Neuron (in vitro differentiated cells): Measurements from ENCODE around the gene WNT11.
"Not testable (repeated sequence)": the region's sequence is repeated elsewhere in the genome, so short reads cannot be mapped to it uniquely, and the experiment has no call there.

ENCODE experiments used
- H2AFZ ChIP-seq: one replicate; pipeline ENCODE4 v1.6.1; 2013; ENCODE audit warnings: low read depth, mild to moderate bottlenecking, inconsistent platforms, low read length, moderate library complexity
- H3K27me3 ChIP-seq: one replicate; pipeline ENCODE4 v1.6.1; 2013; ENCODE audit warnings: low read length; ENCODE audit not compliant: insufficient read depth
- H3K36me3 ChIP-seq: one replicate; pipeline ENCODE4 v1.6.1; 2013; ENCODE audit warnings: low read length; ENCODE audit not compliant: insufficient read depth
- H3K4me1 ChIP-seq: one replicate; pipeline ENCODE4 v1.6.1; 2013; ENCODE audit warnings: low read length; ENCODE audit not compliant: insufficient read depth
- H3K4me3 ChIP-seq: 2 replicates; pipeline ENCODE4 v1.5.1; 2013; ENCODE audit warnings: mild to moderate bottlenecking, low read length, moderate library complexity
- H3K9me3 ChIP-seq: one replicate; pipeline ENCODE4 v1.6.1; 2013; ENCODE audit warnings: low read length

Gene WNT11

DNA sequence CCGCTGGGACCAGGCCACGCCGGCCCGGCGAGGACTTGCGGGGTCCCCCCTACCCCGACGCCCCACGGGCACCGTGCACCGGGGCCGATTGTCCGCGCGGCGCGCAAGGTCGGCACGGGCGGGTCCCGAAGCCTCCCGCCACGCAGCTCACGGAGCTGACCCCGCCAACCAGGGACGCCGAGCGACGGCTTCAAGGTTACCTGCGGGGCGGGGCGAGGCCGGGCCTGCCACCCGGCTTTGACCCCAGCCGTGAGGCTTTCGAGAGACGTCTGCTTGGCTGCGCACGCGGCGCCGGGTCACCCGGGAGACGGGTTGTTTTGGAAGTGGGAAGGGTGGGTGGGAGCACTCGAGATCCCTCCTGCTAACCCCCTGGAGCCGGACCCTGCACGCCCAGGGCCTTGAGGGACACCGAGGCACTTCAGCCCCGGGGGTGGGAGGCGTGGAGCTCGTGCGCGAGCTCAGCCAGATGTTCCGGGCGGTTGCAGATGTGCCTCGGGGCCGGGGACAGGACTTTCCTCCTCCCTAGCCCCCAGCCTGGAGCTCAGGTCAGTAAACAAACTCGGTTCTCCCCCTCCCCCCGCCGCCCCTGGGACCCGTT, 3.2 kb upstream of the WNT11 start:
- Histone ChIP-seq H3K9me3 (peaks cover 2% of the 10 kb centered on the region), H3K36me3 (no peaks in the 10 kb centered on the region), H3K27me3 (peaks cover 68% of the 10 kb centered on the region), H3K4me3 (peak overlapping the region; percentile 46), H2AFZ (peak overlapping the region; percentile 82), H3K4me1 (peaks cover 44% of the 10 kb centered on the region)

DNA sequence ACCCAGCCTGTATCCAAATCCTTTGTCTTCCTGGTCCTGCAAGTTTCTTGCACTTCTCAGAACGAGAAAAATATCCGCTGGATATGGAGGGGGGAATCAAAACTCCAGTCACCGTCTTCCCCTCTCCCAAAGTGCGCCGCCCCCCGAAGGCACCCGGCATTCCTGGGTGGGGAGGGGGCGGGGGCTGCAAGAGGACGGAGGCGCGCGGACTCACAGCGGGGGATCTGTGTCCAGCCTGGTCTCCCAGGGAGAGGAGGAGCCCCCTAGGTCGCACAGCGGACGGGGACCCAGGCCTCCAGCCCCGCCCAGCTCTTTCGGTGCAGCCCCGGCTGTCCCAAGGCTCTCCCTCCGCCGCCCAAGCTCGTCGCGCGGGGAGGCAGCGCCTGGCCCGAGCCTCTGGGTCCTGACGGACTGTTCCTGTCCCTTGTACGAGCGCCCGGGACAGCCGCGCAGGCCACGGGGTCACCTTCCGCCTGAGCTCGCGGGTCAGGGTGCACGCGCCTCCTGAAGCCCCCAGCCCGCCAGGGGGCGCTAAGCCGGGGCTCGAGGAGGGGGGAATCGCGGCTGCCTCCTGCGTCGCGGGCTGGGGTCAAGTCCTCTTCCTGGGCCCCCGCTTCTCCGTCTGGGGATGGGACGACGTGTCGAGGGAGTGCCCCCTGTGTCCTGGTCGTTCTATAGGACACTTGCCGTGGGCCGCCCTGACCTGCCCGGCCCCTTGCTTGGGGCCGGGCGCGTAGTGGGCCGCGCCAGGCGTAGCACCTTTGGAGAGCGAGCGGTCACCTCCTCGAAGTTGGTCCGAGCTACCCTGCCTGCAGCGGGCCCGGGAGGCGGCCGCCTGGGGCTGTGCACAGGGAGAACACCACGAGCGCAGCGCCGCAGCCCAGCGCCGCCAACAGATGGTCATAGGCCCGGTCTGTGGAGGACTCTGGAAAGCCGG, 2.4 kb upstream of the WNT11 start:
- H3K4me1 ChIP-seq, result peaks cover 44% of the 10 kb centered on the region
- peak overlapping the region; percentile 82 for H2AFZ ChIP-seq
- H3K27me3 ChIP-seq, result peaks cover 75% of the 10 kb centered on the region
- peak overlapping the region; percentile 46 for H3K4me3 ChIP-seq
- H3K9me3 ChIP-seq, result peaks cover 2% of the 10 kb centered on the region
- no peaks in the 10 kb centered on the region for H3K36me3 ChIP-seq

DNA sequence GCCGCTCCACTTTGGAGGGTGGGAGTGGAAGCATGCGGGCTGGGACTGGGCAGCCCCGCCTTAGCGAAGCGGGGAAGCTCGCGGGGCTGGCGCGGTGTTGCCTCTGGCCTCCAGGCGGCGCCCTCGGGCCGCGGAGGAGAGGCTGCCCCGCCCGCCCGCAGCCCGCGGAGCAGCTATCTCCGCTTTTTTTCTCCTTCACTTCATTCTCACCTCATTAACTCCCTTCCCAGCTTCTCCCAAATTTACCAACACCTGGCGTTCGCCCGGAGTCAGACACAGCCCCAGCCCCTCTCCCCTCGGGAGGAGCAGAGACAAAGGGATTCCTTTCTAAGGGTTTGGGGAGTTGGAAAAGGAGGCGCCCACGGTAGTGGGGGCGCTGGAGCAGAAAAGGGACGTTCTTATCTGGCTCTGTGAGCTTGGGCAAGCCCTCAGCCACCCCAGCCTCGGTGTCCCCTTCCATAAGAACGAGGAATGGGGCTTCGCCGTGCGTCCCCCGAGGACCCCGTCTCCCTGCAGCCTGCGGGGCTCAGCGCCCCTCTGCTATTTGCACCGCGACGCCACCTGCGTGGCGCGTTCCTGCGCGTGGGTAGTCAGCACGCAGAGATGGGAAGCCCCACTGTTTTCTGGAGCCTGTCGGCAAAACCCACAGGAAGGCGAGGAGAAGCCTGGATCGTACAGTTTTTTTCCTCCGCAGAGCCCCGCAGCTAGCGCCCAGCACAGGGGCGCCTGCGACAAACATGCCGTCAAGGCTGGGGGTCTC, 1.5 kb upstream of the WNT11 start:
- Histone ChIP-seq H2AFZ (peak overlapping the region; percentile 82), H3K27me3 (peaks cover 74% of the 10 kb centered on the region), H3K4me1 (peaks cover 44% of the 10 kb centered on the region), H3K36me3 (no peaks in the 10 kb centered on the region), H3K9me3 (peaks cover 2% of the 10 kb centered on the region), H3K4me3 (peak overlapping the region; percentile 46)

DNA sequence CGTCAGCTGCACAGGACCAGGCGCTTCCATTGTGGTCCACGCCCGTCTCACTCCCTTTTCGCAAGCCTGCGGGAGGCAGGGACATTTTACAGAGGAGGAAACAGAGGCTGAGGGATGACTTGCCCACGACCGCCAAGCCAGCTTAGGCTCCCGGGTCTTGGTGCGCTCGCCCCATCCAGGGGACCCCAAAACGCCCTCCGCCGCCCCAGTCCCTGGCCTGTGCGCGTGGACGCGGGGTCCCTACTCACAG, 300 bp downstream of the WNT11 start:
- H3K27me3 ChIP-seq, result peaks cover 62% of the 10 kb centered on the region
- H3K4me1 ChIP-seq, result peaks cover 44% of the 10 kb centered on the region
- H3K9me3 ChIP-seq, result peaks cover 2% of the 10 kb centered on the region
- peak overlapping the region; percentile 84 for H2AFZ ChIP-seq
- peak overlapping the region; percentile 45 for H3K4me3 ChIP-seq
- H3K36me3 ChIP-seq, result no peaks in the 10 kb centered on the region

DNA sequence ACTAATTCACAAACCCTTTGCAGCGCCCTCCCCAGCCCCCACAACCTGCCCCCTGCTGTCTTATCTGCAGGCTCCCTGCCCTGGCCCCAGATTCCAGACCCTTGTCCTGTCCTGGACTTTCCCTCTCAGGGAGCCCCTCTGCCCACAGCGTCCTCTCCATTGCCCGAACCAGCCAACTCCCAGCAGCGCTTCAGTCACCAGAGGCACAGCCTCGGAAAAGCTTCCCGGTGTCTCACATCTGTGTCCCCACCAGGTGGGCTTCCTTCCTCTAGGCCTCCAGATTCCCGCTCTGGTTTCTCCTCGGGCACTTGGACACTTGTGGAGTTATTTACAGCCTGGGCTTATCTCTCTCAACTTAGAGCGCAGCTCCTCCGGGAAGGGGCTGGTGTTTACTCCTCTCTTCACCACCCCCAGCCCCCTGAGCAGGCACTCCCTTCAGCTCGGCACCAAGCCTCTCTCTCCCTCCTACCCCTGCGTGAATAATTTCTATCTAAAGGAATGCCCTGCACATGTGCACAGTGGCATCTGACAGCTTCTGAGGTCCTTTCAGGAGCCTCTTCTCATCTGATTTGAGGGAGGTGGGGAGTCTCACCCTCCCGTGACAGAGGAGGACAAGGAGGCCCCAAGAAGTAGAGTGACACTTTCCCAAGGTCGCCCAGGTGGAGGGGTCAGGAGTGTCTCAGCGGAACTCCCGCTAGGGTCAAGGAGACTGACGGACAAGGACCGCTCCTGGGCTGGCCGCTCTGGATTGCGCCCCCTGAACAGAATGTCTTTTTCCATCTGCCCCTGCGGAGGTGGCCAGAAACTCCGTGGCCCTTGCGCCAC, 838 bp downstream of the WNT11 start:
- H3K4me3 ChIP-seq, result peak overlapping the region; percentile 45
- peaks cover 41% of the 10 kb centered on the region for H3K4me1 ChIP-seq
- H3K27me3 ChIP-seq, result peaks cover 59% of the 10 kb centered on the region
- peak overlapping the region; percentile 84 for H2AFZ ChIP-seq
- peaks cover 2% of the 10 kb centered on the region for H3K9me3 ChIP-seq
- no peaks in the 10 kb centered on the region for H3K36me3 ChIP-seq

DNA sequence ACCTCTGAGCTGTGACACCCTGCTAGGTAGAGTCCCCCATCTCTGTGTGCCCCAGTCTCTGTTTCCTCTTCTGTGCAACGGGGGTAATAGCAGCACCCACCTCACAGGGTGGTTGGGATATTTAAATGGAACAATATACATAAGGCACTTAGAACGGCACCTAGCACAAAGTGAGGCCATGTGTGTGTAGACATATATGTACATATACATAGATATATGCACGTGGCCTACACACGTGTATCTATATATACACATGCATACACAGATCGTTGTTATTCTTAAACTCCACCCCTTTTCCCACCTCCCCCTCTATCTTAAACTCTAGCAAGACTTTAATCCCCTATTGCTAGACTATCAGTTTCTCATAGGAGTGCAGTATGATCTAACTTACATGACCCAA, 2.4 kb downstream of the WNT11 start:
- H2AFZ ChIP-seq, result no peak overlapping the region
- H3K4me3 ChIP-seq, result no peak overlapping the region
- peaks cover 52% of the 10 kb centered on the region for H3K27me3 ChIP-seq
- H3K9me3 ChIP-seq, result peaks cover 2% of the 10 kb centered on the region
- no peaks in the 10 kb centered on the region for H3K36me3 ChIP-seq
- peaks cover 28% of the 10 kb centered on the region for H3K4me1 ChIP-seq

DNA sequence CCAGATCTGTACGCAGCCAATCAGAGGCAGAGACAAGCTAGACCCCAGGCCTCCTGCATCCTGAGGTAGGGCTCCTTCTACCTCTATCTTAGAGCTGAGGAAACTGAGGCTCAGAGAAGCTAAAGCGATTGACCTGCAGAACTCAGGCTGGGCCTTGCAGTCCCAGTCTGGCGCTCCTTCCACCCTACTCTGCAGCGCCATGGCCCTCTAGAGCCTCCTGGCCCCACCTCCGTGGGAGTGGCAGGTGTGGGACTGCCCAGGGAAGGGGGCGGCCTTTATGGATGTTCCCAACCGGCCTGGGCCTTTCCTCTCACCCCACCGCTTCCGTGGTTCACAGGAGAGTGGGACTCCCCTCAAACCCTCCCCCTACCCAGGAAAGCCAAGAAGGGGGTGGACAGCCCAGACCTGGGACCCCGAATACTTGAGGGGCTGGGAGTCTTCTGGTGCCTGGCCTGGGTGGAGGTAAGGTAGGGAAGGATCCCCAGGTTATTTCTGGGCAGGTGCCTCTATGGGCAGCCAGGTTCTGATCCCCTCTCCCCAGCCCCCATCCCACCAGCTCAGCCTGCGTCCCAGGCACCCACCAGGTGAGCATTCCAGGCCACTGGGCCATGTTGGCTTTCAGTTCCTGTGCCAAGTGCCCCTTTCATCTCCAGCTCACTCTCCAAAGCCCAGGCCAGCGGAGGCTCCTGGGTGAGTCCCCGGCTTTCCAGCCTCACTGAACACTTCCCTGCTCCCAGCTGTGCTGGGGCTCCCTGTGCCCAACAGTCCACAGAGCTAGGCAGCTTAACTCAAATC, 3.0 kb downstream of the WNT11 start:
- peaks cover 24% of the 10 kb centered on the region for H3K4me1 ChIP-seq
- no peak overlapping the region for H3K4me3 ChIP-seq
- H3K27me3 ChIP-seq, result peaks cover 47% of the 10 kb centered on the region
- H2AFZ ChIP-seq, result no peak overlapping the region
- H3K36me3 ChIP-seq, result no peaks in the 10 kb centered on the region
- H3K9me3 ChIP-seq, result peaks cover 2% of the 10 kb centered on the region

DNA sequence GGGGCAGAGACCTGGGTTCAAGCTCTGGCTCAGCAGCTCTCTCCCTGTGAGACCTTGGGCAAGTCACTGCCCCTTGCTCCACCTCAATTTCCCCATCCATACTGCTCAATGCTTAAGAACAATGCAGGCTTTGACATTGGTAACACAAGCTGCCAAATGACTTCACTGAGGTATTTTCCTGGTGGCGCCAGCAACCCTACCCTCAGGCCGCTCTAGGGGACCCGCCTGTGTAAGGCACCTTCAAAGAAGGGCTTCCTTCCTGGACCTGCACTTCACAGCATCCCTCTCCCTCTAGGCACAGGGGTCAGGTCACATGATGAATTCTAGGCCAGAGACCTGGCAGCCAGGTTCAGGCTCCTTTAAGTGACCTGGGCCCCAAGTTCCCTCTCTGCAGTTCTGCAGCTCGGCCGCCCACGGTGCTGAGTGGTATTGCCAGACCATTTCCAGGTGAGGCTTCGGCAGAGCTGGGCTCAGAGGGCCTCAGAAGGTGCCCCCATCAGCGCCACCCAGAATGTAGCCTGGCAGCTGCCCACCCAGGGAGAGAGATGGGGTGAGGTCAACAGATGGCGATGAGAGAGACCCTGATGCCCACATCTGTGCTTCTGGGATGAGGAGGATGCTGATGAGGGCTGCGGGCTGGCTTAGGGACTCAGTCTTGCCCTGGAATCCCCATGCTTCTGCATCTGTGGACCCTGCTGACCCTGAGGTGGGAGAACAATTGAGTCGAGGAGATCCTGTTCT, 4.5 kb downstream of the WNT11 start:
- H3K36me3 ChIP-seq, result no peaks in the 10 kb centered on the region
- H3K27me3 ChIP-seq, result peaks cover 38% of the 10 kb centered on the region
- H2AFZ ChIP-seq, result no peak overlapping the region

DNA sequence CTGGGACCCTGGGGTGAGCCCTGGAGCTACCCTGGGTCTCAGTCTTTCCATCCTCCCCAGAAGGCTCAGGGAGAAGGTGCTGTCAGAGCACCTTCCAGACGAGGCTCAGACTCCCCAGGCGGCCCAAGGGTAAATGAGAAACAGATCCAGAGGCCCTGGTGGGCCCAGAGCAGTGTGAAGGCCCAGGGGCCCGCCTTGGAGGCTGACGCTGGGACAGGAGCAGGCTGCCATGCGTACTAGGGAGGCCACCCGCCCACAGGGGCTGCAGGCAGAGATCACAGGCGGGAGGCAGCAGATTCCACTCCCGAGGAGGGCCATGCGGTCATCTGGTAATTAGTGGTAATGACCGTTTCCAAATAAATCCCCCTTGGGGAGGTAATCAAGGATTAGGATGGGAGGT, 5.2 kb downstream of the WNT11 start:
- no peaks in the 10 kb centered on the region for H3K9me3 ChIP-seq
- H3K36me3 ChIP-seq, result no peaks in the 10 kb centered on the region
- H3K27me3 ChIP-seq, result peaks cover 36% of the 10 kb centered on the region
- no peak overlapping the region for H2AFZ ChIP-seq
- peaks cover 9% of the 10 kb centered on the region for H3K4me1 ChIP-seq
- no peak overlapping the region for H3K4me3 ChIP-seq

More for the DNA sequence above, 4.5 kb downstream of the WNT11 start:
- H3K9me3 ChIP-seq, result no peaks in the 10 kb centered on the region
- H3K4me3 ChIP-seq, result no peak overlapping the region
- peaks cover 14% of the 10 kb centered on the region for H3K4me1 ChIP-seq

DNA sequence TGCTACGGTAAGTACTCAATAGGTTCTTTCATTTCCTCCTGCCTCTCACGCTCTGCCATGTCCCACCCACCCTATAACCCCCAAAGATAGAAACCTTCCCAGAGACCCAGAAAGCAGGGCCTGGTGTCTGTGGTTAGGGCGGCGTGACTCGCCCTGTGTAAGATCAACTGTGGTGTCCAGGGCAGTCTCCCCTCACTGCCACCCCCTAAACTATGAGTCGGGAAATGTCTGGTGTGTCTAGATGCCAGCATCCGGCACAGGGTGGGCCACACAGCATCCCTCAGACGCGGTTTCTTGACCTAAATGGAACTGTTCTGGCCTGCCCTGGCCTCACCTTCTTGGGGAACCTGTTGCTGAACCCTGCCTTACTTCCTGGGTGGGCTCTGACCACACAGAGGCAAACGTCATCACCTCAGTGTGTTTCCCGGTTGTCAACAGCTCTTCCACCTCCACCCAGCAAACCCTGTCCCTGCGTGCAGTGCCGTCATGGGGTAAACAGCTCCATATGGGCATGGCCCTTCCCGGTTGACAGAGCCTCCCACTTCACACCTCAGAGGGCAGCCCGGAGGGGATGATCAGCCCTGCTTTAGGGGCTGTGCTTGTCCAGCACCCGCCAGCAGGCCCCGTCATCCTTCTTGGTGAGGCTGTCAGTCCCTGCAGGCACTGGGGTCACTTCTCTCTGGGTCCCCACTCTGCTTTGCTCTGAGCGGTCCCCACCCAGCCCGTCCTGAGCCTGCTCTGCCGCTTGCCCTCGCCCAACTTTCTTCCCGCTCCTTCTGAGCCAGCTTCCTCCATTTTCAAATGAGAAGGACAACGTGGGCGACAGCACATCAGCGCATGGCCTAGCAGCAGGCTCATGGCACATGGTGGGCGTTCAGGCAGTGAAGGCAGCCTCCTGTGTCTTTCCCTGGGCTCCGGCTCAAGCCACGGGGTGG, 6.0 kb downstream of the WNT11 start:
- Histone ChIP-seq H3K4me1 (peaks cover 1% of the 10 kb centered on the region), H2AFZ (no peak overlapping the region), H3K9me3 (no peaks in the 10 kb centered on the region), H3K36me3 (no peaks in the 10 kb centered on the region), H3K4me3 (no peak overlapping the region), H3K27me3 (peaks cover 28% of the 10 kb centered on the region)

DNA sequence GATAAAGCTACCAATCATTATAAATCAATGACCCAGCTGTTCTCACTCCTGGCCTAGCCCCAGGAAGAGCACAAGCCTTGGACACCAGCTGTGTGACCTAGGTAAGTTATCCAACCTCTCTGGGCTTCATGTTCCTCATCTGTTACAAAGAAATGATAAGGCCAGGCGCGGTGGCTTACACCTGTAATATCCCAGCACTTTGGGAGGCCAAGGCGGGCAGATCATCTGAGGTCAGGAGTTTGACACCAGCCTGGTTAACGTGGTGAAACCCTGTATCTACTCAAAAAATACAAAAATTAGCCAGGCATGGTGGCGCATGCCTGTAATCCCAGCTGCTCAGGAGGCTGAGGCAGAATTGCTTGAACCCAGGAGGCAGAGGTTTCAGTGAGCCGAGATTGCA, 7.6 kb downstream of the WNT11 start:
- peaks cover 18% of the 10 kb centered on the region for H3K27me3 ChIP-seq
- H2AFZ ChIP-seq, H3K36me3 ChIP-seq, H3K4me3 ChIP-seq, H3K4me1 ChIP-seq, H3K9me3 ChIP-seq: not testable (repeated sequence)
